SKM-1 treated with dmso at 0.1 percent for 144 hours (cell line): ENCODE results near the gene NUP210.

Experiments
- DNase-seq: peaks from one replicate; lab custom pipeline; 2025; ENCODE audit not compliant: unreplicated experiment; lab: John Stamatoyannopoulos, UW

NUP210 gene

DNA sequence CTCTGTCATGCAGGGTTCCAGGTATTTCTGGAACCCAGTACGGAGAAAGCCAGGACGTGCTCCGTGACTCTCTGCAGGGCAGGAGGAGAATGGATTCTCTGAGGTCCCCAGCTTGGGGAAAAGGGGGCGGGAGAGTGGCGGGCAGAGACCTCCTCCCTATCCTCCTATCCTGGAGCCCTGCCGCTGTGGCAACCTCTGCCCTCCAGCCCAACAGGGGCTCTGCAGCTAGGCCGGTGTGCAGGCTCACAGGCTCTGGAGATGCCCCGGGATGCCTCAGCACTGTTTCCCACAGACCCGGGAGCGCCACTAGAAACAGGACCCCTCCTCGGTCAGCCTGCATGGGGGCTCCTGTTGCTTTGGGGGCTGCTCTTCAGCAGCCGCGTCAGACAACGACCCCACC, 43.1 kb downstream of the NUP210 start:
- DNase-seq: no peak

DNA sequence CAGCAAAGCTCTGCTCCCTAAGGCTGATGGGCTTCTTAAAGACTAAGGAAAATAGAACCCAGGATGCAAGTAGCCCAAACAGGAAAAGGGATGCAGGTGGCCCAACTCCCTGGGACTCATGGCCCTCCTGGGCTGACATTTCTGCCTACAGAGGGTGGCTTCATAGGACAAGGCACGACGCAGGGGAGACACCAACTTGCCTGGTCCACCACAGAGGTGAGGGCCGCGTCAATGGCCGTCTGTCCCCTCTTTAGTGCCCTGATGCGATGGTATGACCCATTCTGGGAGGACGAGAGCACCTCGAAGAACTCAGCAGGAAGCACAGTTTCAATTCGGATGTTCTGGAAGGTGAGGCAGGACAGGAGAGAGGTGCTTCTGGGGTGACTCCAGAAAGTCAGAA, 44.0 kb downstream of the NUP210 start:
- no peak for DNase-seq

DNA sequence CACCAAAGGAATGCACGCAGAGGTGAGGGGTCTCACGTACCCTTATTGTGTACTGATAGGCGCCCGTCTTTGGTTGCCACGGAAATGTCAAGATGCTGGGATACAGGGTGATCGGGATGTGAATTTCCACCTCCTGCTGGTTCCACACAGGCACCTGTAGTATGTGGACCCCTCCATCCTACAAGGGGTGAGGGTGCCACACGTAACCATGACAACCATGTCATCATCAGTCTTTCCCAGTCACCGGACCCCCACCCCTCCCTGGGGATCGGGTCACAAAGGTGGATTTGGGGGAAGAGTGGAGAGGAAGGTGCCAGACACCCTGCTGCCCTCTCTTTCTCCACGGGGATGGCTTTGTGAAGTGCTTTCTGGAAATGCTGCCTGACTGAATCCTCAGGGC, 44.7 kb downstream of the NUP210 start:
- no peak for DNase-seq

DNA sequence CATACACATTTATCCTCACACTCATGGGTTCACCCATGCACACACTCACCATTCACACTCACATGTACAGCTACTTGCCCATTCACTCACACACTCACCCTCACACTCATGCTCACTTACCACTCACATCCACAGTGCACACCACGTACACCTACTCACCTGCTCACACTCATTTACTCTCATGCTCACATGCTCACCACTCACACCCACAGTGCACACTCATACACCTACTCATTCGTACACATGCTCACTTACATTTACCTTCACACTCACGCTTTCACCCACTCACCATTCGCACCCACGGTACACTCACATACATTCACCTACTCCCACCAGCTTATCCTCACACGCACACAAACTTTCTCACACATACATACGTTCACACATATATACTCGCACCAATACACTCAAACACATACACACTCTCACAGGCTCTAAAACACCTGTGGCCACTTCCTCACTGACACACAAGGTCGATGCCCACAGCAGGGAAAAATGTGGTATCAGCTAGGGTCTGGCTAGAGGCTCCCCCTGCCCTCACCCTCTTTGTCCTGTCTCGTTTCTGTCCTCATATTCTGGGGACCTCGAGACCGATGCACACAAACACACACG, 46.0 kb downstream of the NUP210 start:
- no peak for DNase-seq

DNA sequence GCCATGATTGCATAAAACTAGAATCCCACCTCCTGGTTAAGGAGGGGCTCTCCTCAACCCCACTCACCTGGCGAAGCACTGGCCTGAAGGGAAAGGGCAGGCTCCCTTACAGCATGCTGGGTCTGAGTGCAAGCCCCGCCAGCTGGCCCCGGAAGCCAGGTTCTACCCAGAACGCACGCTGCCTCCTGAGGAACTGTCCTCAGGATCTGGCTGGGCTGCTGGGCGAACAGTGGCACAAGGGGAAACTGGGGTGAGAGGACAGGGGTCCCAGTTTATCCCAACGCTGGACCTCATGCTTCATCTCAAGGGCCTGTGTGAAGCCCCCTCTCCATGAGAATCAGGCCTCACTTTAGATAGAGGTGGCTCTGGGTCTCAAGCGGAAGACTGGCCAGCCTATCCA, 47.5 kb downstream of the NUP210 start:
- DNase-seq: no peak

DNA sequence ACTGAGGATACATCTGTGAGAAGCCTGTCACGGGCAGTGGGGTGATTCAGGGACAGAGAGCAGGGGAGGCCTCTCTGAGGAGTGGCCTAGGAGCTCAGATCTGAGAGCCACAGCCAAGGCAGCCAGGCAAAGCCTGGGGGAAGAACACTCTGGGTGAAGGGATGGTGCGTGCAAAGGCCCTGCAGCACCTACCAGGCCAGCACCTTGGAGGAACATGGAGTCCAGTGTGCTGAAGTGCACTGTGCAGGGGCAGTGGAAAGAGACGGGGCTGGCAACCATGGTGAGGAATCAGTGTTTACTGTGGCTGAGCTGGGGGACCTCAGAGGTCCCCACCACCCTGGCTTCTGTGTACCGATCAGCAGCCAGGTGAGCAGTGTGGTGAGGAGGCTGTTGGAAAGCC, 48.0 kb downstream of the NUP210 start:
- no peak for DNase-seq

DNA sequence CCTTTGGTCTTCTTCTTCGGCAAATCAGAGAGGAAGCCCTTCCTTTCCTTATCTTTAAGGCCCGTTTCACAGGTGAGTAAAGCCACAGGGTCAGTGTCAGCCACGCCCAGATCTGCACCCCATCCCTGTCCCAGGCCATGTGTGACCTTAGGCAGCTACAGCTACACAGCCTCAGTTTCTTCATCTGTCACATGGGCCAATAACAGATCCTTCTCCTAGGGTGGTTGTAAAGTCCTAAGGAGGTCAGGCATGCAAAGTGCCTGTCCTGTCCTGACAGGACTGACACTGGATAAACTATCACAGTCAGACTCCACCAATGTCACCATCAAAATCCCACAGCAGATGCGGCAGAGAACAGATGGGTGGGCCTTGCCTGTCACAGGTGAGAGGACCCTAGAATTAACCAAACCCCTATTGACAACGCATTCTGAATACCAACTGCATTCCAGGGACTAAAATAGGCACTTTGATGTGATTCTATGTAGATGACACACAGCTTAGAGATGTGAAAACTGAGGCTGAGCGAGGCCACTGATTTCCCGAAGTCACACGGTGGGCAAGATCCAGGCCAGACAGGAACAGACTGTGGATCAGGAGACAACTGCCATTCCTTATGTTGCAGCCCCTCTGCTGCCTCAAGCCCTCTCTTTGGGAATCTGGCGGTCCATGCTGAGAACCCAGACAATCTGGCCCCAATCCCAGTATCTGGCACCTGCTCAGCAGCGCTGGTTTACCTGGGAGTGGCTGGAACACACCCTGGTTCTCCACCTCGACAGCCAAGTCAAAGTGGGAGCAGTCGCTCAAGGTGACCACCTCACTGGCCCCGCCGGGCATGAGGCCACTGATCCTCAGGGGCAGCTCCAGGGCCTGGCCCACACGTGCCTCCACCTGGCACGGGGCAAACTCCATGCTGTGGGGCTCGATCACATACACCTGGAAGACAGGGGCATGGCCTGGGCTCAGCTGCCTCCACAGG, 48.7 kb downstream of the NUP210 start:
- no peak for DNase-seq

DNA sequence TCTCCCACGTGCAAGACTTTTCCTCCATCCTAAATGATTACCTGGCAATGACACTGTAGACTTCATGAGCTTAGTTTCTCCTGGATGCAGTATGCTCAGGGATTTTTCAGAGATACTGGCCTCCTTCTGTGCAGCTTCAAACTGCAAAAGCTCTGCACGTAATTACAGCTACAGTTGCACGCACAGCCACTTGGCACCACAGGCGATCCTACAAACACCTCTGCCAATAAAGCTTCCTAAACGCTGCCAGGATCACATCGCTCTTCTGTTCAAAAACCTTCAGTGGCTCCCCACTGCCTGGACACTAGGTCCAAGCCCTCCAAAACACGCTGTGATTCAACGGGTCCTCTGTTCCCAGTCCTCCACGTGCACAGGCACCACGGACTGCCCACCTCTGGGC, 49.5 kb downstream of the NUP210 start:
- no peak for DNase-seq

DNA sequence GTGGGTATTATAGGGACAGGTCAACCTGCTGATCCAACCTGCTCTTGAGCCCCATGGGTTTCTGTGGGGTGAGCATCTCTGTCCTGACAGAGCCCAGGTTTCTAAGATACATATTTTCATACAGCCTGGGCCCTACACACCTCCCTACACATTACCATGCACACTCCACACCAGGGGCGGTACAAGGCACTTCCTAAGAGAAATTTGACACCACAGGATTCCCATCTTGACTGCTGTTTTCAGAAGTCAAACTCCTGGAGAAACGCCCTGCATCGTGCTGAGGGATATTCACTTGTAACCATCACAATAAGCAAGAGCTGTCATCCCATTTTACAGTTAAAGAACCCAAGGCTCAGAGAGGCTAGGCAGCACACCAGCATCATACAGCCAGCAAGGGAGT, 50.1 kb downstream of the NUP210 start:
- DNase-seq: no peak

DNA sequence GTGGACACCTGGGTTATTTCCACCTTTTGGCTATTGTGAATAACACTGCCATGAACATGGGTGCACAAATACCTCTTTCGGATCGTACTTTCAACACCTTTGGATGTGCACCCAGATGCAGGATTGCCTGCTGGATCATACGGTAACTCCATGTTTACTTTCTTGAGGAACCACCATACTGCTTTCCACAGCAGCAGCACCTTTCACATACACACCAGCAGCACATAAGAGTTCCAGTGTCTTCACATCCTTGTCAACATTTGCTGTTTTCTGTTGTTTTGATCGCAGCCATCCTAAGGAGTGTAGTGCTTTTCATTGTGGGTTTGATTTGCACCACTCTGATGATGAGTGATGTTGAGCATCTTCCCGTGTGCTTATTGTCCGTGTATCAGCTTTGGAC, 51.3 kb downstream of the NUP210 start:
- DNase-seq: no peak

DNA sequence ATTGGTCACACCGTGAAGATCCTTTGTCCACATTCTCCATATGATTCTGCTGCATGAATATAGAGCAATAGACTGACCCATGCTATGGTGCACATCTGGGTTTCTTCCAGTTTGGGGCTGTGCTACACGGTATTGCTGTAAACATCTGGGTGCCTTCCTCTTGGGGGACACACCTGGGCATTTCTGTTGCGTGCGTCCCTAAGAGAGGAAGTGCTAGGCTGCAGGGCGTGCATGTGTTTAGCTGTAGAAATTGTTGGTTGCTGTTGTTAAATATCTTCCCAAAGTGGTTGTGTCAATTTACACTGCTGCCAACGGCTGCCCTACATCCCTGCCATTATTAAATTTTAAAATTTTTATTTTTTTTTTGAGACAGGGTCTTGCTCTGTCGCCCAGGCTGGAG, 52.4 kb downstream of the NUP210 start:
- DNase-seq: no peak

DNA sequence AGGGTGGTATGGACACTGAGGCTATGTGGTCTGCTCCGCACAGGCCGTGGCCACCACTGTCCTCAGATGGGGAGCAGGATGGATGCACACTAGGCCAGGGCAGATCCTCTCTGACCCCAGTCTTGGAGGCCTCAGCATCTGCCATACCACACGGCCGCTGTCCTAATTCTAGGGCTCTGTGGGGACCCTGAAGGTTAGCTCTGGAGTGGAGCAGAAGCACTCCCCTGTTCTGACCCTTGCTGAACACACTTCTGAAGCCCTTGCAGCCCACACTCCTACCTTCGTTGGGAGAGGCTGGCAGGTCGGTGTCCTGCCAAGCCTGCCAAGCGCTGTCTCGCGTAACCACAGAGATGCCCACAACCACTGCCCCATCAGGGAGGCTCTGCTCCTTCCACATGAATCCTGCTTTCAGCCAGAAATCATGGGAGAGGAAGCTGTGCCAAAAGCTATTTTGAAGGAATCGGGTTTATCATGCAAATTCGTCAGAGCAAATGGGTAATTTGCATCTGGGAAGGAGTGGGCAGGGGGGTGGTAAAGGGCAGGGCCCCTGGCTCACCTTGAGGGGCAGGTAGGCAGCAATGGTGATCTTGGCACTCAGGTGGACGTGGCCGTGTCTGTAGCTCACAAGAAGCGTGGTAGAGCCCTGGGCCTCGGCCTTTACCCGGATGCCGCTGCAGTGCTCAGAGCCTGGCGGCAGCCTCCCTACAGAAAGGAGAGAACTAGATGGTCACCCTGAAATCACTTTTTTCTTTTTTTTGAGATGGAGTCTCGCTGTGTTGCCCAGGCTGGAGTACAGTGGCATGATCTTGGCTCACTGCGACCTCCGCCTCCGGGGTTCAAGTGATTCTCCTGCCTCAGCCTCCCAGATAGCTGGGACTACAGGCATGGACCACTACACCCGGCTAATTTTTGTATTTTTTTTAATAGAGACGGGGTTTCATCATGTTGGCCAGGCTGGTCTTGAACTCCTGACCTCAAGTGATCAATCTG, 54.4 kb downstream of the NUP210 start:
- DNase-seq: no peak

DNA sequence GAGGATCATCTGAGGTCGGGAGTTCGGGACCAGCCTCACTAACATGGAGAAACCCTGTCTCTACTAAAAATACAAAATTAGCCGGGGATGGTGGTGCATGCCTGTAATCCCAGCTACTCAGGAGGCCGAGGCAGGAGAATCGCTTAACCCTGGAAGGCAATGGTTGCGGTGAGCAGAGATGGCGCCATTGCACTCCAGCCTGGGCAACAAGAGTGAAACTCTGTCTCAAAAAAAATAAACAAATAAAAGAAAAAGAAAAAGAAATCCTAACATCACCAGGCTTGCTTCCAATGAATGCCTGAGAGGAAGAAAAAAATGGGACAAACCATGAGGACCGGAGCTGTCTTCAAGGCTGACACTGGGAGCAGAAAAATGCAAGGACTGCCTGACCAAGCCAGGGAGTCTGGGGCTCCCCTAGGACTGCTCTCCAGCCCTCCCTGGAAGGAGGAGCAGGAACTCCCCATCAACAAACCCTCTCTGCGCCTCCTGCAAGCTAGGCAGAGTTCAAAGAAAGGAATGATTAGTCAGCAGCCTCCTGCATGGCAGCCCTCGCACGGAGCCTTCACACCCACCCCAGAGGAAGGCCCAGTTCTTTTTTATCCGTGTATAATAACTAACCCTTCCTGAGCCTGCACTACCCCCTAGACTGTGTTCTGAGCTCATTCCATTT, 55.4 kb downstream of the NUP210 start:
- no peak for DNase-seq

DNA sequence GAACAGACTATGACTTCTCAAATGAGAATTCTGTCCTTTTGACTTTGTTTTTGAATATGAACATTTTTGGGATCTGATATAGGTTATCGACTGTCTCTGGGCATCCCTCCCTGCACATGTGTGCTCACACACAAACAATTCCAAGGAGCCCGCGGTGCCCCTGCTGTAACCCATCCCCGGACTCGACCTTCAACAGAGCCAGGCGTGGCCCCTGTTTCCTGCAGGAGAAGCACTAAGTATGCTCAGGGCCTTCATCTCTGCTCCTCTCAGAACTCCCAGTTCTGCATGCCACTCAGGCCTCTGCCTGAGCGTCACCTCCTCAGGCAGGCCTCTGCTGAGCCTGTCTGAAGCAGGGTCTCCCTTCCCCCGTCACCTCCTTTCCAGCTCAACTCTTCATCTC, 57.6 kb downstream of the NUP210 start:
- no peak for DNase-seq

DNA sequence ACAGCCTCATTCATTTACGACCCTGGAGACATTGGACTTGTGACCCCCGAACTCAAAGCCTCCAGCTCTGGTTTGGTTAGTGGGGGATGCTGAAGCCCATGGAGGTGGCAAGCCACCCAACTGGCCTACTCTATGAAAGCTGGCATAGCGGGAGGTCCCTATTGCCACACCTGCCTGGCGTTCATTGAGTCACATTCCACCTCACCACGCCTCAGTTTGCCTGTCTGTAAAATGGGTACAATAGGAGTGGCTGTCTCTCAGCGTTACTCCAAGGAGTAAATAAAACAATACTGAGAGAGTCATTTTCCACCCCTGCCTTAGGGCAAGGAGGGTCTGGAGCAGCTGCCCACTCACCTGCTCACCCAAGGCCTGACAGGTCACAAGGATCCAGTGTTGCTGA, 60.2 kb downstream of the NUP210 start:
- DNase-seq: no peak

DNA sequence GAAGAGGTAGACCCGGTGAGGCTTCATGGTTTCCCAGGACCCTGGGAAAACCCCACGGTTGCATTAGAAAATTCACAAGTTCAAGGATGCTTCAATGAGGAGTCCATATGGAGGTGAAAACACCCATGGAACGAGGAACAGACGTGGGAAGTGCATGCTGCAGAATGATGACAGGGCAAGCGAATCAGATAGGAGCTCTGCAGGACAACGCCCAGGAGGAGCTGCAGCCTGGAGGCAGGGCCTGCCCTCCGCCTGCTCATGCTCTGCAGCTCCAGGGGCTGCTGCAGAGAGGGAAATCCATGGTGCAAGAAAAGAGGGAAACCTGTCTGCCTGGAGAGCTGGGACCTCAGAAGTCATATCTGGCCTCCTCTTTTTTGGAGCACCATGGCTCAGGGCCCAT, 61.5 kb downstream of the NUP210 start:
- no peak for DNase-seq

DNA sequence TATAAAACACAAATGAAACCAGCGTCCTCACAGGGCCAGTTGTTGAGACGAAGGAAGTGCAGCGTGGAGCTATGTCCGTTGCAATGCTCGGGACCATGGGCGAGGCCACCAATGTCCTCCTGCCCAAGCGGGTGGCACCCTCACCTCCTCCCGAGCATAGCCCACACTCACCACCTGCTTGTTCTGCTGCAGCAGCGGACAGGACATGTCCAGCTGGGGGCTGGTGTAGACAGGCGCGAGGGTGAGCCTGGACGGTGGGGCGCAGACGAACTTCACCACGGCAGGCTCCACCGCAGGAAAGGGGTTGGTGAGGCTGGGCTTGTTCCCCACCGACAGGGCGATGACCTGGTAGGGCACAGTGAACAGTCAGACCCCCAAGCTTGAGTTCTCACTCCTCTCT, 62.1 kb downstream of the NUP210 start:
- no peak for DNase-seq

DNA sequence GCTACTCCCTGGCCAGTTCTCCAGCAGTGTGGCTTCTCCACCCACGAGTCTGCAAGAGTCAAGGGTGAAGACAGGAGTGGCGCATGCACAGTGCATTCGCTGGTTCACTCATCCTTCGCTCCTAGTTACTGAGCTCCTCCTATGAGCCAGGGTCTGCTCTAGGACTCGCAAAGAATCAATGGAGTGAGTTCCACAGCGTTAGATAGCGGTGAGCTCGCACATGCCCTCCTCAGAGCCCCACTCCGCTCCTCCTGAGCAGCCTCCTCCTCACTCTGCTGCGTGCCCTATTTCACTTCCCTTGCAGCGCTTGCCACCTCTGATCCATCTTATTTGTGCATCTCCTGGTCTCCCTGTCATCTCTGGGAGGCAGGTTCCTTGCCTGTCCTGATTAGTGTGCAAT, 63.0 kb downstream of the NUP210 start:
- no peak for DNase-seq

DNA sequence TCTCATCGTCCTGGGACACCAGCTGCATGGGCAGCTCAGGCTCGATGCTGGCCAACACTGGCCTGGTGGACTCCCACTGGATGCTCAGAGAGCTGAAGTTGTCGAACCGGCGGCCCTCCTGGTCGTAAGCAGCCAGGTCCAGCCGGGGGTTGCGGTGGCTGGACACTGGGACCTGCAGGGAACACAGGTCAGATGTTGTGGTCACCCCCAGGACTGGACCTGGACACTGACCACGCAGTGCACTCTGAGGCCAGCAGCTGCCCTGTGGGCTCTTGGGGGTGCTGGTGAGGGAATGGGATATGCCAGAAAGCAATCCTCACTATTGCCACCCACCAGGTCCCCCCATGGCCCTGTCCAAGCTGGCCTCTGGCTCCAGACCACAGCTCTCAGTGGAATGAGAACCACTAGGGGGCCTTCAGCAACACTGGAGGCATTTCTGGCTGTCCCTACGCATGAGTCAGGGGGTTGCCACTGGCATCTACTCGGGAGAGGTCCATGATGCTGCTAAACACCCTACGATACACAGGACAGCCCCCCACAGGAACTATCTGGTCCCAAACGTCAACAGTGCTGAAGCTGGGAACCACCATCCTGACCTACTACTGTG, 66.1 kb downstream of the NUP210 start:
- DNase-seq: no peak

DNA sequence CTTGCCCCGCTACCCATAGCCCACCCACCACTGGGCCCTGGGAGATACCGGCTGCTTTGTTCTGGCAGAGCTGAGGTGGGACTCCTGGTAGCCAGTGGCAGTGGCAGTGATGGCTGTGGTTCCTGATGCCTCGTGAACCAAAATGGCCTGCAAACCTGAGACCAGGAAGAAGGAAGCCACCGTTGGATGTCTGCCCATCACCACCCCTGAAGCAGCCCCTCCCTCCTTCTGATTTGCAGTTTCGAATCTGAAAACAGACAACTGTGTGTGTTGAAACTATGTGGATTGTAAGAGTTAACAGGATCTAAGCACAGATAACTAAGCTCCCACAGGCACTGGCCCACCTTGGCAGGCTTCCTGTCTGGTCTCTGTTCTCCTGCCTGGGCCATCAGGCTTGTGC, 66.6 kb downstream of the NUP210 start:
- no peak for DNase-seq
